Stimulated activated CD4-positive, alpha-beta T cell treated with anti-CD3 and anti-CD28 coated beads, Interleukin-12 subunit alpha, Interleukin-12 subunit beta, amount 100 ng/mL, for 48 hours (primary cell): ENCODE data around the gene SEMA4F.
A peak's percentile ranks its signal among the peaks of the same experiment; 100 is the strongest.

Experiments used
- DNase-seq, 3 donors: peaks; one replicate each; pipeline ENCODE4 v3.0.0-alpha.2; 2020; ENCODE audit warnings: low read depth in 2 of 3, low spot score in 1 of 3

The SEMA4F gene

DNA sequence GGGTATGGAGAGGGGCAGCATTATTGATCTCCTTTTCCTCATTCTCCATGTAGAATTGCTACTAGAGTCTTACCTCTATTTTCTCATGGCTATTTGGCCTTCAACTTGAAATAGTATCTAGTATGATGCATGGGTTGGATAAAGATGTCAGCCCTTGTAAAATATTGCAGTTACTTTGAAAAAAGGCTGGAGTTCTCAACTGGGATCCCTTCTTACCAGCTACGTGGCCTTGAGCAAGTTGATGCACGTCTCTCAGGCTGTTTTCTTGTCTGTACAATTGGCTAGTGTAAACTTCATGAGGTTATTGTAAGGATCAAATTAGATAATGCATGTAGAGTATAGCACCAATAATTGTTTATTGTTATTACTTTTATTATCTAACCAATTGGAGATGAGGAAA, 50.2 kb downstream of the SEMA4F start:
- DNase-seq = no peak

DNA sequence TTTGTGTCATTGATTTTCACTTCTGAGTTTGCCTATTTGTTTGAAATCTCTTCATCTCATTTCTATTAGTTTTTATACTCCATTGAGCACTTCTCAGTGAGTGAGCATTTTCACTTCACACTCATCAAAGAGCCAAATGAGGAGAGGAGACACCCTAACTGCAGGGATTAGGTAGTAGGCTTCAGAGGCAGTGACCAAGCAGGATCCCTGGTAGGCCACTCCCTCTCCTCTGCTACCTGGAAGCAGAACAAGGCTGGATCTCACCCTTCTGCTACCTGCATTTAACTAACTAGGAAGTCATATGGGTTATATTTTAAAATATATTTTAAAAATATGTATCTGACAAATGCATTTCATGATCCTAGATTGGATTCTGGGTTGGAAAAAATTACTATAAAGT, 52.7 kb downstream of the SEMA4F start:
- DNase-seq = no peak

DNA sequence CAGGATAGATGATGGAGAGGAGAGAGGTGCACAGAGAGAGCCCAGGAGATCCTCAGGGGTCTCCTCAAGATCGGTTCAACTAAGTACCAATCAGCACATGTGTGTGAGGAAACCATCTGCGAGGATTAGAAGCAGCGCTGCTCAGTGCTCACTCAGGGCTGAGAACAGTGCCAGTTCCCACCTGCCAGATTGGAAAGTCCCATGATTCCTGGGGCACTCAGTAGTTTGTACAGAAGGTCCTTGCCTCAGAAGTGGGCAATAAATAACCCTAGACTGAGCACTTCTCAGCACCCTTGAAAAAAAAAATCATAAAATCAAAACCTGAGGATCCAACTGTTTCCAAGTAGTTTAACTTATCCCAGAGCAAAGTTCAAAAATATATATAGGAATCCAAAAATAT, 53.8 kb downstream of the SEMA4F start:
- no peak for DNase-seq

DNA sequence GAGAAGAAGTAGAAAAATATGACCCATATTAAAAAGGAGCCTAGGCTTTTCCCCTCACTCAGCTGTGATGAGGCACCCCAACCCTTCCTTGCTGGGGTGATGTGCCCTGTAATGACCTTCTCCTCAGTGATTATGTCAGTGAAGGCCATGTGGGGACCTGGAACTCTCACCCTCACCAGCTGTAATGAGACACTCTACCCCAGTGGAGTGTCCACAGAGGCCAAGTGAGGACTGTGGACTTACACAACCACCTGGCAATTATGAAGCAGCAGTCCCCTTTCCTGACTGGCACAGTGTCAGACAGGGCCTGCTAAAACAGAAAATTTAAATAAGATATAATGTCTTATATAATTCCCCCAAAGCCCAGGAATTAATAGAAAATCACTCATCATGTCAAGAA, 54.2 kb downstream of the SEMA4F start:
- DNase-seq = no peak

DNA sequence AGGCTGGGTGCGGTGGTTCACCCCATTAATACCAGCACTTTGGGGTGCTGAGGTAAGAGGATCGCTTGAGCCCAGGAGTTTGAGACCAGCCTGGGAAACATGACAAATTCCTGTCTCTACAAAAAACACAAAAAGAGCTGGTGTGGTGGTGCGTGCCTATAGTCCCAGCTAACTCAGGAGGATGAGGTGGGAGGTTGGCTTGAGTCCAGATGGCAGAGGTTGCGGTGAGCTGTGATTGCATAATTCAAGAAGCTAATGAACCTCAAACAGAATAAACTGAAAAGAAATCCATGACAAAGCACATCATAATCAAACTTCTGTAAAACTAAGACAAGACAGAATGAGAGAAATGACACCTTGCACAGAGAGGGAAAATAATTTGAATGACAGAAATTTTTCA, 54.8 kb downstream of the SEMA4F start:
- no peak for DNase-seq

DNA sequence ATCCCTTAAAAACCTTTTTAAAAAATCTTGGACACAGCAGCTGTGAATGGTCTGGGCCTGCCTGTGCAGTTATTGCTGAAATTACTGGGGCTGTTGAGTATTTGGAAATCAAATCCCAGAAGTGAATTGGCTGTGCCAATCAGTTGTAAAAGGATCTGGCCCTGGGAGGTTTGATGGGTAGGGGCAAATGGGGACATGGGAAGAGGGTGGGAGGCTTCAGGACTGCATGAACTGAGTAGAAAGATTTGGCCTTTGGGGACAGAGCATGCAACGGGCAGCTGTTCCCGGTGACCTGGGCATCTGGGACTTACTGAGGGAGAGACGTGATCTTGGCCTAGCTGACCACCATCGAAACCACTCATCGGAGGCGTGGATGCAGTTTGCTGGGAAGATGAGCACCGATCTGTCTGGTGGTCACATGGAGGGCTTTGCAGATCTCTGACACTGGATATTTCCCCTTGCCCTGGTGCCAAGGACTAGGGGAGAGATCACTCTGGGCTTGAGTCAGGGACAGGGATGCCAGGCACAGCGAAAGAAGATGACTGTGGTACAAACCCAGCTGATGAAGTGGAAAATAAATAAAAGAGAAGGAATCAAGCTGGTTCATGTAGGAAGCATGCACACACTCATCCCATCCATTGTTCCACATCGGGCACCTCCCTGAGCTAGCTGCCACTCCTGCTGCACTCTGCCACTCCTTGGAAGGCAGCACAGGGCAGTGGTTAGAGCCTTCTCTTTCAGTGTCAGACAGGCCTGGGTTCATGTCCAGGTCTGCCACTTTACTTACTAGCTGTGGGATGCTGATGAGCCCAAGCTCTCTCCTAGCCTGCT, 58.4 kb downstream of the SEMA4F start:
- DNase-seq = no peak

DNA sequence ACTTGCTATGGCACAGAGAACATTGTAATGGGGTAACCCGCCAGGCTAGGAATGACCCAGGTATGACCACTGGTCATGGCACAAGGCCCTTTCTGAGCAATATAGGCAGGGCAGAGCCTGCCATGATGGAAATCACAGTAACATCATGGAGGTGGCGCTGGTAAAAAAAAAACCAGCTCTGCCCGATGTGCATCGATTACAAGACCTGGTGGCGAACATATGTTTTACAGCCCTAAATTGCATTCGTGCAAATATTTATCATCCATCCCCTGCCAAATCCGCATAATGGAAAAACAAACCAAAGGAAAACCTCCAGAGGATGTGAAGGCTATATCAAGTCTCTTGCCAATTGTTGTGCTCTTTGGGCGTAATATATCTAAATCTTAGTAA, 60.6 kb downstream of the SEMA4F start:
- no peak for DNase-seq

DNA sequence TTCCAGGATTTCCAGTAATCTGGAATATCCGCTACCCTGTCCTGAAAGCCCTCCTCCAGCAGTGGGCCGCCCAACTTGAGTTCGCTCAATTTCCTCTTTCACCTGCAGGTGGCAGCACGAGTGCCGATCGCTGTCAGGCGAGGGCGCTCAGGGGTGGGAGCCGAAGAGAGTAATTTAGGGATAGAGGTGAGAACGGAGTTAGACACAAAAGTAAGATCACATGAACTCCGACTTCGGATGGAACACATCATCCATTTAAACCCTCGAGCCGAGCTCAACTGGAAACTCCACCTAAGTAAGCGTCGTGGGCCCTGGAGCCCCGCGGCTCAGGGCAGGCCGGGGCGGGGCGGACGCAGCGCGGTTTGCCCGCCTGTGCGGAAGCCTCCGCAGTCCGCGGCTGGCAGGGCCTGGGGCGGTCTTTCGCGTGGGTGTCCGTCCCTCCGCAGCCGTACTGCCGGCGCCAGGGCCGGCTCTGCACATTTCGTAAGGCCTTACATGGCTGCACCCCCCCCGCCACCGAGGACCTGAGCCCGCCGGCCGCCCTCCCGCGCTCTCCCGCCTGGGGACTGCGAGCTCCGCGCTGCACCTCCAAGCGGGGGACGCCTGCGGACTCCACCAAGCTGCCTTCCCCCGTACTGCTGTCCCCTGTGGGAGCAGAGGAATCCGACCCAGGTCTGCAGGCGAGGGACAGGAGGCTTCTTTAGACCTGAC, 61.2 kb downstream of the SEMA4F start:
- peak; percentile 68 to 85 (median 74) for DNase-seq

DNA sequence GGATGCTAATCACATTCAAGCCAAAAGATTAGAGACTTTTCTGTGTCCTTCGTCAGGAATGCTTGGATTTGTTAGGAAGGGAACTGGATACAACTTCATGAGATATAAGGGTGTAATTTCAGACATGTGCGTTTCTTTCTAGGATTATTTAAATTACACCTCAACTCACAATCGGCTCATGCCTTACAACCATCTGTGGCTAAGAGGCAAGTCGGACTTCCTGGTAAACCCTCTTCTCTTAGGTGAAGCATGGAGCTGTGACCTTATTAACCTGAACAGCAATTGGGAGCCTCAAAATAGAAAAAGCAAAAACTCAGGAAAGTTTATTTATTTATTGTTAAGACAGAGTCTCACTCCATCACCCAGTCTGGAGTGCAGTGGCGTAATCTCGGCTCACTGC, 61.8 kb downstream of the SEMA4F start:
- DNase-seq = no peak

DNA sequence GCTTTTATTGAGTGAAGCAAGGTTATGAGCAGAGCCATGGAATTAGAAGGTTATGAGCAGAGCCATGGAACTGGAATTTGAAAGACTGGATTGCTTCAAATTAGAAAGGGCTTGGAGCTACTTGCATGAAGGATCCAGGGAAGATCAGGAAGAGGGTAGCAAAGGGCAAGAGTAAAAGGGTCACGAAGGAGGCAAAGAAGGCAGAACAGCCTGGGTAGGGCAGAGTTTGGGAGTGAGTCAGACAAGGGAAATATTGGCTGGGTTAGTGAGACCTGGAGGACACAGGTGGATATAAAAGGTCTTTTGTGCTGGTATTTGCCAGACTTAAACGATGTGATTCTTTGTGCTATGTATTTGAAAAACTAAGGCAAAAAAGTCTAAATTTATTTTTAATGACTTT, 65.0 kb downstream of the SEMA4F start:
- DNase-seq = no peak

DNA sequence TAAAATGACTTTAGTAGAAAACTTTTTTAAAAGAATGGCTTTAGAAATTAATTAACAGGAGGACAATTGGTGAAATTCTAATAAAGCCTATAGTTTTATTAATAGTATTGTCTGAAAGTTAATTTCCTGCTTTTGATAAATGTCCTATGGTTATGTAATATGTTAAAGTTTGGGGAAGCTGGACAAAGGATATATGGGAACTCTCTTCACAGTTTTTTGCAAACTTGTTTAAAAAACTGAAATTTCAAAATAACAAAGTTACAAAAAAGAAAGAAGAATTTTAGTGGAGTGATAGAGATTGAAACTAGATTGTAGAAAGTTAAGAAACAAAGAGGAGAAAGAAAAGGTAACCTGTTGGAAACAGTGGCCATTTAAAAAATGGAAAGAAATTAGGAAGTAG, 67.3 kb downstream of the SEMA4F start:
- DNase-seq = no peak

DNA sequence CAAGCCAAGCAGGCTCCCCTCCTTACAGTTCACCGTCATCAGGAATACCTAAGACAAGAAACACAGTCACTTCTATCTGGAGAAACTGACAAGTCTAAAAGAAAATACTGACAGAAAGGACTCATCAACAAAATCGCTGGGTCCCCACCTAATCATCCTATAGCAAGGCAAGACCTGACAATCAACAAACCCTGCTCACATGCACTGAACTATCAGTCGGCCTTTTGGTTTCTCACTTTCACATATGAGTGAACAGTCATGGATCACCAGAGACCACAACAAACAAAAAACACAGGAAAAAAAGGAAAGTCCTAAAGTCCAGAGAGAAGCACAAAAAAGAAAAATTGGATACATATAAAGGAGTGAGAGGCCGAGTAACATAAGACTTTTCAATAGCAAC, 70.4 kb downstream of the SEMA4F start:
- DNase-seq = no peak

DNA sequence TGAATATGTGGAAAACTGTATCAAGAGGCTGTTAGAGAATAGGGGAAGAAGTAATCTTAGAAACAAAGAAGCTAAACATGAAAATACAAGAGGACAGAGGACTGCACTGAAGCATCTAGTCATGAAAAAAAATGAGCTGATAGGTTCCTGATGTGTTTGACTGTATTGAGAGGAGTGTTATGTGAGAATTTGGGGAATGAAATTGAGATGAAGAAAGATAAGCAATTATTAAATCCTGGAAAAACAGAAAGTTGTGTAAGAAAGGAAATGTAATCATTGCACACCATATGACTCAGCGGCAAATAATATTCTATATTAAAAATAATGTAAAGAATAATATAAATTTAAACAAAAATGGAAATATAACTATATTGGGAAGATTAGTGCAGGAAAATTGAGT, 71.2 kb downstream of the SEMA4F start:
- no peak for DNase-seq

DNA sequence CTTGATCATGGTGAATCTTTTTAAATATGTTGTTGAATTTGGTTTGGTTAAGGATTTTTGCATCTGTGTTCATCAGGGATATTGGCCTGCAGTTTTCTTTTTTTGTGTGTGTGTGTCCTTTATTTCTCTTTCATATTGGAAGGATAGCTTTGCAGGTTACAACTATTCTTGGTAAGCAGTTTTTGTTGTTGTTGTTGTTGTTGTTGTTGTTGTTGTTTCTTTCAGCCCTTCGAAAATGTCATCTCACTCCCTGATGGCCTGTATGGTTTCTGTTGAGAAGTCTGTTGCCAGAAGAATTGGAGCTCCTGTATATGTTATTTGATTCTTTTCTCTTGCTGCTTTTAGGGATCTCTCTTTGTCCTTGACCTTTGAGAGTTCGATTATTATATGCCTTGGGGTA, 74.8 kb downstream of the SEMA4F start:
- DNase-seq = no peak

DNA sequence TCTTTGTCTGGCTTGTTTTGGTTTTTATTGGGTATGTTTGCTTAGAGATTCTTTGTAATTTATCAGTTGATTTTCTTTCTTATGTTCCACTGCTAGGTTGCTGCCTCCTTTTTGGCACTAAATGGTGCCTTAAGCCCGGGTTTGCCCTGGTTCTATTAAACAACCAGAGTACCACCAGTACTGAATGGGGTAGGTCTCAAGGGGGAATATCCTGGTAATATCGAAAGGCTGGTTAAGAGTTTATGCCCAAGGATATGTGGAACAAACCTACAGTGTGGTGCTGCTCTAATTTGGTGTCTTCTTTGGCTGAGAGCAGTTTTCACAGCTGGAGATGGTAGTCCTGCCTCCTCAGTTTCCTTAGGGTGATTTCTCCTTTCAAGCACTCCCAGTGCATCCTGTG, 76.5 kb downstream of the SEMA4F start:
- DNase-seq = no peak
